HCT116 (cell line): ENCODE results near the gene DNAJC18. TPM values are rescaled to one million over a fixed set of nuclear protein-coding genes. Genes with fewer than 3 reads are reported as not detected.

Experiments
- ATAC-seq: fragments of 200-7000 bp; cut with Tn5 transposase; 2 replicates; pipeline ENCODE4 v1.9.1; 2020; ENCODE audit warnings: mild to moderate bottlenecking, moderate library complexity
- BruUV-seq: library from RNA; stranded (reverse); fragments of 400-500 nt; replicated peaks from 2 replicates; lab custom pipeline; 2021; lab: Mats Ljungman, UMichigan
- CTCF ChIA-PET: fragments of 300-600 bp; sonication (Branson Sonifier 250); formaldehyde crosslinking; loops from one replicate; lab custom pipeline; 2021; ENCODE audit warnings: antibody characterized with exemption; lab: Charles Lee
- POLR2A ChIA-PET: fragments of 300-600, 350-600 bp; sonication (Branson Sonifier 250); formaldehyde crosslinking; loops from one replicate; lab custom pipeline; 2021; ENCODE audit warnings: antibody characterized with exemption; lab: Charles Lee
- RAD21 ChIA-PET, 2 experiments: fragments of 300-600 bp; sonication (Branson Sonifier 250); formaldehyde crosslinking; loops; one replicate each; lab custom pipeline; 2023; ENCODE audit warnings: low total read pairs in 2 of 2; ENCODE audit not compliant: uncharacterized antibody in 2 of 2, unreplicated experiment in 2 of 2, low non-redundant PET in 1 of 2; lab: Charles Lee
- DNase-seq: peaks from one replicate; pipeline ENCODE4 v3.0.0-alpha.2; 2010; ENCODE audit warnings: low read depth, low spot score
- H2AFZ ChIP-seq: fragments of 200-600 bp; shearing (Covaris generic), sonication (generic); 2 replicates; pipeline ENCODE4 v1.6.1; 2017; ENCODE audit warnings: low read depth, mixed run types, mixed read lengths, antibody characterized with exemption, low read length; ENCODE audit not compliant: poor library complexity, severe bottlenecking
- H3K27ac ChIP-seq: 2 replicates; pipeline ENCODE4 v1.5.1; 2012; ENCODE audit warnings: low read depth, low read length
- H3K27me3 ChIP-seq: fragments of 200-600 bp; sonication (generic); 2 replicates; pipeline ENCODE4 v1.6.1; 2016; ENCODE audit warnings: mixed run types, low read length, mixed read lengths; ENCODE audit not compliant: insufficient read depth
- H3K36me3 ChIP-seq, 2 experiments: fragments of 200-500 bp in 1 of 2; fragments of 200-600 bp in 1 of 2; sonication (Bioruptor generic) in 1 of 2; sonication (generic) in 1 of 2; 2 replicates each; pipeline versions ENCODE4 v1.5.1 to v1.6.1; 2014 to 2016; ENCODE audit warnings: low read length in 2 of 2, inconsistent platforms in 1 of 2, mixed read lengths in 1 of 2, mixed run types in 1 of 2; ENCODE audit not compliant: insufficient read depth in 2 of 2, control insufficient read depth in 1 of 2
- H3K4me1 ChIP-seq, 2 experiments: fragments of 200-600 bp in 1 of 2; sonication (generic) in 1 of 2; 2 replicates each; pipeline versions ENCODE4 v1.5.1 to v1.6.1; 2012 to 2017; ENCODE audit warnings: low read length in 2 of 2, inconsistent platforms in 1 of 2, mild to moderate bottlenecking in 1 of 2, mixed read lengths in 1 of 2, mixed run types in 1 of 2, moderate library complexity in 1 of 2; ENCODE audit not compliant: insufficient read depth in 2 of 2, control insufficient read depth in 1 of 2
- H3K4me2 ChIP-seq: fragments of 200-600 bp; sonication (generic); 2 replicates; pipeline ENCODE4 v1.6.1; 2017; ENCODE audit warnings: mixed run types, low read length, mixed read lengths
- H3K4me3 ChIP-seq, 2 experiments: fragments of 200-600 bp in 1 of 2; sonication (generic) in 1 of 2; replicated peaks in 1 of 2; 2 replicates each; pipeline ENCODE4 v1.5.1; 2011 to 2016; ENCODE audit warnings: low read length in 2 of 2, control low read depth in 1 of 2, low read depth in 1 of 2, mild to moderate bottlenecking in 1 of 2, mixed read lengths in 1 of 2, mixed run types in 1 of 2
- H3K79me2 ChIP-seq: fragments of 200-600 bp; sonication (generic); 2 replicates; pipeline ENCODE4 v1.6.1; 2017; ENCODE audit warnings: mild to moderate bottlenecking, mixed run types, low read length, moderate library complexity, mixed read lengths; ENCODE audit not compliant: insufficient read depth
- H3K9ac ChIP-seq: fragments of 200-600 bp; sonication (generic); 2 replicates; pipeline ENCODE4 v1.6.1; 2016; ENCODE audit warnings: low read length, mixed read lengths
- H3K9me2 ChIP-seq: fragments of 200-600 bp; sonication (generic), shearing (Covaris generic); 2 replicates; pipeline ENCODE4 v1.6.1; 2017; ENCODE audit warnings: mixed run types, mild to moderate bottlenecking, moderate library complexity; ENCODE audit not compliant: insufficient read depth
- H3K9me3 ChIP-seq, 2 experiments: fragments of 200-500 bp in 1 of 2; fragments of 200-600 bp in 1 of 2; sonication (Bioruptor generic) in 1 of 2; sonication (generic) in 1 of 2; 2 replicates each; pipeline ENCODE4 v1.6.1; 2014 to 2017; ENCODE audit warnings: low read length in 2 of 2, mixed read lengths in 2 of 2, inconsistent platforms in 1 of 2, low read depth in 1 of 2, mild to moderate bottlenecking in 1 of 2, mixed run types in 1 of 2, moderate library complexity in 1 of 2; ENCODE audit not compliant: control insufficient read depth in 1 of 2, insufficient read depth in 1 of 2
- H4K20me1 ChIP-seq: fragments of 200-600 bp; sonication (generic), shearing (Covaris generic); 2 replicates; pipeline ENCODE4 v1.6.1; 2017; ENCODE audit warnings: mixed run types, mild to moderate bottlenecking, moderate library complexity; ENCODE audit not compliant: insufficient read depth
- CBX3 ChIP-seq: IDR thresholded peaks from 2 replicates; pipeline ENCODE4 v1.6.1; 2012; ENCODE audit warnings: low read depth
- EGR1 ChIP-seq: IDR thresholded peaks from 2 replicates; pipeline ENCODE4 v1.6.1; 2012; ENCODE audit warnings: low read depth
- ELF1 ChIP-seq: IDR thresholded peaks from 2 replicates; pipeline ENCODE4 v1.6.1; 2012; ENCODE audit warnings: low read depth, borderline replicate concordance
- EZH2 ChIP-seq: fragments of 200-600 bp; sonication (generic); IDR thresholded peaks from 2 replicates; pipeline ENCODE4 v1.6.1; 2017; ENCODE audit warnings: antibody characterized with exemption, mixed run types
- EZH2phosphoT487 ChIP-seq: fragments of 200-600 bp; IDR thresholded peaks from 2 replicates; pipeline ENCODE4 v1.6.1; 2018; ENCODE audit warnings: antibody characterized with exemption, borderline replicate concordance
- FOSL1 ChIP-seq: IDR thresholded peaks from 2 replicates; pipeline ENCODE4 v1.6.1; 2012; ENCODE audit warnings: low read depth
- JUND ChIP-seq: IDR thresholded peaks from 2 replicates; pipeline ENCODE4 v1.6.1; 2012
- POLR2A ChIP-seq: IDR thresholded peaks from 2 replicates; pipeline ENCODE4 v1.7.0; 2011; ENCODE audit warnings: borderline replicate concordance; ENCODE audit not compliant: insufficient read depth, insufficient read length; ENCODE audit errors: extremely low read depth
- POLR2AphosphoS5 ChIP-seq: IDR thresholded peaks from 2 replicates; pipeline ENCODE4 v1.6.1; 2011; ENCODE audit warnings: mild to moderate bottlenecking, low read depth, low read length, moderate library complexity
- RAD21 ChIP-seq: IDR thresholded peaks from 2 replicates; pipeline ENCODE4 v1.6.1; 2012; ENCODE audit warnings: low read depth, mild to moderate bottlenecking
- SIN3A ChIP-seq: IDR thresholded peaks from 2 replicates; pipeline ENCODE4 v1.6.1; 2012; ENCODE audit warnings: low read depth
- SP1 ChIP-seq: IDR thresholded peaks from 2 replicates; pipeline ENCODE4 v1.6.1; 2012; ENCODE audit warnings: low read depth
- SRF ChIP-seq: IDR thresholded peaks from 2 replicates; pipeline ENCODE4 v1.6.1; 2012; ENCODE audit warnings: low read depth
- TCF7L2 ChIP-seq: IDR thresholded peaks from 2 replicates; pipeline ENCODE4 v1.7.0; 2011; ENCODE audit warnings: borderline replicate concordance, inconsistent platforms; ENCODE audit not compliant: insufficient read depth, insufficient read length; ENCODE audit errors: extremely low read depth
- YY1 ChIP-seq: IDR thresholded peaks from 2 replicates; pipeline ENCODE4 v1.6.1; 2011; ENCODE audit warnings: low read length, low read depth, moderate library complexity, mild to moderate bottlenecking; ENCODE audit not compliant: insufficient replicate concordance; ENCODE audit errors: extremely low read depth
- ZNF274 ChIP-seq: fragments of 200-500 bp; sonication (Bioruptor generic); IDR thresholded peaks from 2 replicates; pipeline ENCODE4 v1.6.1; 2014; ENCODE audit warnings: mild to moderate bottlenecking, low read depth, low read length, inconsistent platforms
- intact Hi-C: fragments of 100-400 bp; cut with micrococcal nuclease; formaldehyde crosslinking; loops from 2 replicates; pipeline ENCODE4 v1.10.0; 2022
- total RNA-seq: library from RNA; stranded (reverse); gene quantifications from one replicate; pipeline ENCODE4 v1.2.1, GENCODE V29; 2021; ENCODE audit not compliant: unreplicated experiment
- TF ChIP-seq, protein P1 (sequence below): IDR thresholded peaks from 2 replicates; pipeline ENCODE4 v1.6.1; 2012
- TF ChIP-seq, protein P2 (sequence below), 3 experiments: fragments of 200-600 bp in 1 of 3; sonication (generic) in 1 of 3; IDR thresholded peaks in 2 of 3; conservative IDR thresholded peaks in 1 of 3; 2 replicates each; pipeline ENCODE4 v1.5.1; 2012 to 2017; ENCODE audit warnings: low read depth in 2 of 3, low read length in 2 of 3, antibody characterized with exemption in 1 of 3, borderline replicate concordance in 1 of 3, control low read depth in 1 of 3, mild to moderate bottlenecking in 1 of 3, mixed read lengths in 1 of 3, mixed run types in 1 of 3, moderate library complexity in 1 of 3; ENCODE audit not compliant: insufficient read depth in 1 of 3

Gene DNAJC18
- total RNA-seq, 1 experiment from 2014 or later: 5.7 TPM

DNA sequence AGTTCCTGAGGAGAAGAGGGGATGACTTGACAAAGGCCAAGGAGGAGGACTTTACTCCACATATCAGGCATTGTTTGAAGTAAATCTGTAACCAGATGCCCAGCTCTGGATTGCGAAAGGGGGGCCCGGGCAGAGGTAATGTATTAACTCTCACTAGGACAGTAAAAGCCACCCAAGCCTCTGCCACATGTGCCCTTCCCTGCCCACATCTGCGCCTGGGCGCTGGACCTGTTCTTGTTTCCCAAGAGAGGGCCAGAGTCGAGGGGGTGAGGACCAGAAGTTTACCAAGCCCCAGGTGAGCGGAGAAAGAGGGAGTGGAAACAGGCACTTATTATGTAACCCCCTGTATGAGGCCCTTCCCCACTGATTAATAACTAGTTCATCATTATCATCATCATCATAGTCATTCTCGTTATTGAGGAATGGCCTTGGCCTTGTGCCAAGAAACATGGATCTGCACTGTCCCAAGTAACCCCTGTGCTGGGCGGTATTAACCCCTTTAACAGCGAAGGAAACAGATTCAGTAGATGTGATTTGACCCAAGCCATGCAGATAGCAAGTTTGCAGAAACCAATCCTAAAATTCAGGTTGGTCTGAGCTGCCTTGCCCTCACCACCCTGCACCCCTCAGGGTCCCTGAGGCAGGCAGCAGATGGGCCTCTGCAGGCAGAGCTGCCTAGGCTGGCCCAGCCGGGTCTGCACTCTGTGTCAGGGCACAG lies 55.9 kb downstream of the DNAJC18 start, which contains the start of gene SLC23A1:
TSS of gene SLC23A1 (minus strand) at position 23 of the 718 bp plus-strand sequence. CDS start 44 bp downstream, outside the sequence.
- no peak within 1 kb of the TSS for H3K4me2 ChIP-seq

DNA sequence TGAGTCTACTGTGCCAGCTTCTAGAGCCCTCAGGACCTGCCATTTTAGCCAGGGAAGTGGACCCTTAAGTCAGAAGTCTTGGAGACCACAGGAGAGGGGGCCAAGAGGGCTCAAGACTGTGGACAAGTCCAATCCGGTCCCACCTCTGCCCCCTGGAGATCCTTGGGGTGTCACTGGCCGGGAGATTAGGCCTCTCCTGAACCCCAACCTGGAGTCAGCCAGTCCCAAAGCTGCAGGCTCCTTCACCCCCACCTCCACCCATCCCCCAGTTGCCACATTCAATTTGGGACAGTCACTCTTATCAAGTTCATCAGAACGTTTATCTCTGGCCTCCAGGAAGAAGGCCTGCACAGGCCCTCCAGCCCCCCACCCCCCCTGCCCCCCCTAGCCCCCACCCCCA lies 56.5 kb downstream of the DNAJC18 start:
- POLR2A ChIA-PET: no interaction called here
- intact Hi-C loops: no loop called here
- TF ChIP-seq RAD21 (no peak), SIN3A (no peak), CBX3 (no peak), TCF7L2 (no peak), SP1 (no peak), POLR2AphosphoS5 (no peak), EZH2phosphoT487 (no peak), SRF (no peak), JUND (no peak), ELF1 (no peak), YY1 (no peak), EZH2 (no peak), FOSL1 (no peak)
- TF ChIP-seq, protein P1, sequence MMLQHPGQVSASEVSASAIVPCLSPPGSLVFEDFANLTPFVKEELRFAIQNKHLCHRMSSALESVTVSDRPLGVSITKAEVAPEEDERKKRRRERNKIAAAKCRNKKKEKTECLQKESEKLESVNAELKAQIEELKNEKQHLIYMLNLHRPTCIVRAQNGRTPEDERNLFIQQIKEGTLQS: no peak
- TF ChIP-seq, protein P2, sequence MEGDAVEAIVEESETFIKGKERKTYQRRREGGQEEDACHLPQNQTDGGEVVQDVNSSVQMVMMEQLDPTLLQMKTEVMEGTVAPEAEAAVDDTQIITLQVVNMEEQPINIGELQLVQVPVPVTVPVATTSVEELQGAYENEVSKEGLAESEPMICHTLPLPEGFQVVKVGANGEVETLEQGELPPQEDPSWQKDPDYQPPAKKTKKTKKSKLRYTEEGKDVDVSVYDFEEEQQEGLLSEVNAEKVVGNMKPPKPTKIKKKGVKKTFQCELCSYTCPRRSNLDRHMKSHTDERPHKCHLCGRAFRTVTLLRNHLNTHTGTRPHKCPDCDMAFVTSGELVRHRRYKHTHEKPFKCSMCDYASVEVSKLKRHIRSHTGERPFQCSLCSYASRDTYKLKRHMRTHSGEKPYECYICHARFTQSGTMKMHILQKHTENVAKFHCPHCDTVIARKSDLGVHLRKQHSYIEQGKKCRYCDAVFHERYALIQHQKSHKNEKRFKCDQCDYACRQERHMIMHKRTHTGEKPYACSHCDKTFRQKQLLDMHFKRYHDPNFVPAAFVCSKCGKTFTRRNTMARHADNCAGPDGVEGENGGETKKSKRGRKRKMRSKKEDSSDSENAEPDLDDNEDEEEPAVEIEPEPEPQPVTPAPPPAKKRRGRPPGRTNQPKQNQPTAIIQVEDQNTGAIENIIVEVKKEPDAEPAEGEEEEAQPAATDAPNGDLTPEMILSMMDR (IDR thresholded peaks at IDR 0.05 in 2 of 3, conservative IDR thresholded peaks at IDR 0.05 in 1 of 3; ENCODE audit: borderline replicate concordance in 1 of 3, insufficient read depth in 1 of 3, low read depth in 2 of 3, low read length in 2 of 3): no peak

More for the DNA sequence above, 55.9 kb downstream of the DNAJC18 start, which contains the start of gene SLC23A1:
- Histone ChIP-seq H3K36me3 (no peaks in the 10 kb centered on the region), H3K4me3 (no peak within 1 kb of the TSS), H3K27ac (no peak within 1 kb of the TSS), H3K4me1 (peaks cover 4 to 9% of the 10 kb centered on the region in 2 experiments; a peak in 2 of 4 replicates), H4K20me1 (no peaks in the 10 kb centered on the region), H3K9me3 (no peaks in the 10 kb centered on the region), H3K79me2 (no peaks in the 10 kb centered on the region), H3K9ac (no peak within 1 kb of the TSS), H3K9me2 (no peaks in the 10 kb centered on the region), H3K27me3 (no peaks in the 10 kb centered on the region), H2AFZ (no peak within 1 kb of the TSS)
- POLR2A ChIA-PET: no interaction called here
- DNase-seq (no peak), ATAC-seq (no peak)
- CTCF ChIA-PET: no interaction called here
- BruUV-seq: no TSS peak
- TF ChIP-seq ZNF274: no peak
- no peak for TF ChIP-seq EGR1
- no peak for TF ChIP-seq EZH2phosphoT487
- TF ChIP-seq POLR2A: no peak
- intact Hi-C loops: no loop called here
- RAD21 ChIA-PET: no interaction called here

More for the DNA sequence above, 56.5 kb downstream of the DNAJC18 start:
- H3K9me3 ChIP-seq: no peaks in the 10 kb centered on the region
- CTCF ChIA-PET: no interaction called here
- no peaks in the 10 kb centered on the region for H3K9me2 ChIP-seq
- DNase-seq (no peak), ATAC-seq (no peak)
- peaks cover 0 to 9% of the 10 kb centered on the region in 2 experiments; a peak in 1 of 4 replicates for H3K4me1 ChIP-seq
- H3K27ac ChIP-seq: no peak overlapping the region
- H3K36me3 ChIP-seq: no peaks in the 10 kb centered on the region
- H3K4me3 ChIP-seq: no peak overlapping the region
- H3K9ac ChIP-seq: no peak overlapping the region
- no peaks in the 10 kb centered on the region for H3K27me3 ChIP-seq
- no peaks in the 10 kb centered on the region for H4K20me1 ChIP-seq
- BruUV-seq: no TSS peak
- no peak overlapping the region for H3K4me2 ChIP-seq
- RAD21 ChIA-PET: no interaction called here
- no peaks in the 10 kb centered on the region for H3K79me2 ChIP-seq
- no peak overlapping the region for H2AFZ ChIP-seq
